Stimulated activated CD4-positive, alpha-beta T cell treated with anti-CD3 and anti-CD28 coated beads, TNF-alpha, amount 100 ng/mL, for 4 hours (primary cell): Measurements from ENCODE around the gene SOWAHB.
"Not testable (repeated sequence)": the region's sequence is repeated elsewhere in the genome, so short reads cannot be mapped to it uniquely, and the experiment has no call there.

ENCODE experiments used
- DNase-seq, 3 experiments: peaks; one replicate each; pipeline ENCODE4 v3.0.0-alpha.2; 2020; ENCODE audit warnings: low read depth in 3 of 3

Gene SOWAHB

GRCh38 chr4:76894537-76895255 is 3.2 kb downstream of the SOWAHB start:
- no peak for DNase-seq

DNA sequence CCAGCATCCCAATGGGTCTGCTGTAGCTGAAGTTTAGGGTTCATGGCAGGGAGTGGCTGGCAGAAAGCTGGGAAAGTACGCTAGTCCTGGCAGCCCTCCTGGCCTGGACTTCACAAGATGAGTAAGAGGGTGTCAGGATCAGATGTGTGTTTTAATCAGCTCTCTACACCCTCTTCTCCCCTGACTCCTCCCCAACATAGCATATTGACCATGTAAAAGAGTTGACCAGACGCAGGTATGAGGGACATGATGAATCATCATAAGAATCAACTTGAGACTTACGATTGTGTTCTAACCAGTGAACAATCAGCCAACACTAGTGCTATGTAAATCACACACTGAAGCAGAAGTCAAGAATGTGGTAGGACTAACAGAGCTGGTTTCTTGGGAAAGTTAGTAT is 5.3 kb downstream of the SOWAHB start:
- DNase-seq: no peak

- DNase-seq: no peak
Measured at GRCh38 chr4:76892001-76892400, 5.9 kb downstream of the SOWAHB start.

- DNase-seq: no peak
Measured at GRCh38 chr4:76886848-76887441, 11.0 kb downstream of the SOWAHB start.

- DNase-seq: no peak
Measured at GRCh38 chr4:76886214-76886613, 11.7 kb downstream of the SOWAHB start.

- no peak for DNase-seq
Measured at GRCh38 chr4:76883147-76883546, 14.8 kb downstream of the SOWAHB start.

- no peak for DNase-seq
Measured at GRCh38 chr4:76882630-76883029, 15.3 kb downstream of the SOWAHB start.

DNA sequence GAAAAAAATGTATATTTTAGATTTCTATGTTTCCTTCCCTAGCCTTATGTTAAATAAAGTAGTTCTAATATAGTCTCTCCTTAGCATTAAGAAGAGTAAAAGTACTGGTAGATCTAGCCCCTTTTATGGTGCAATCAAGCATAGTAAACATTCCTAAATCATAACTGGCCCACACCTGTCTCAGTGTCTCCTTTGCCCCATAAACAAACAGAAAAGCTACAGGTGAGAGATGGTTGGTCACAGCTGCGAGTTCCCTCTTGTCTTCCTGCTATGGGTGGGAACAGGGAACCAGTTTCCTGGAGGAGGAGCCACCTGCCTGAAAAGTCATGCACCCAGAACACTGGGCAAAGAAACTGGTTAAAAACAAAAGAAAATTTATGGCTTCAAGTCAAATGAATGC is 16.6 kb downstream of the SOWAHB start:
- no peak for DNase-seq

DNA sequence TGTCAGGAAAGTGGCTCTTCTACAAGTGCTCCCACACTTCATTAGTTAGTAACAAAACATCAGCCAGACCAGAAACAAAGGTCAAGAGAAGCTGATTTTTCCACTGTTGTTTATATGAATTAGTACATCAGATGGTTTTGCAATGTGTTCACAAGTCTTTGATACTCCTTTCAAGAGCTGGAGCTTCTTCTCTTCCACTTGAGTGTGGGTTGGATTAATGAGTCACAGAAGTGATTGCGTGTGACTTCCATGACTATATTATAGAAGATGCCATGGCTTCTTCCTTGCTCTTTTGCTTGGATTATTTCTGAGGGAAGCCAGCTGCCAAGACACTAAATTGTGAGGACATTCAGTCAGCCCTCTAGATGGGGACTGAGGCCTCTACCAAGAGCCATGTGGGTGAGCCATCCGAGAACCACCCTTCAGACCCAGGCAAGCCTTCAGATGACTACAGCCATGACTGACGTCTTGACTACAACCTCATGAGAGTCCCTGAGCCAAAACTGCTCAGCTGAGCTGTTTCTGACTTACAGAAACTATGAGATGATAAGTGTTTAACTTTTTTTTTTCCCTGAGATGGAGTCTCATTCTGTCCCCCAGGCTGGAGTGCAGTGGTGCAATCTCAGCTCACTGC is 18.1 kb downstream of the SOWAHB start:
- DNase-seq: no peak

DNA sequence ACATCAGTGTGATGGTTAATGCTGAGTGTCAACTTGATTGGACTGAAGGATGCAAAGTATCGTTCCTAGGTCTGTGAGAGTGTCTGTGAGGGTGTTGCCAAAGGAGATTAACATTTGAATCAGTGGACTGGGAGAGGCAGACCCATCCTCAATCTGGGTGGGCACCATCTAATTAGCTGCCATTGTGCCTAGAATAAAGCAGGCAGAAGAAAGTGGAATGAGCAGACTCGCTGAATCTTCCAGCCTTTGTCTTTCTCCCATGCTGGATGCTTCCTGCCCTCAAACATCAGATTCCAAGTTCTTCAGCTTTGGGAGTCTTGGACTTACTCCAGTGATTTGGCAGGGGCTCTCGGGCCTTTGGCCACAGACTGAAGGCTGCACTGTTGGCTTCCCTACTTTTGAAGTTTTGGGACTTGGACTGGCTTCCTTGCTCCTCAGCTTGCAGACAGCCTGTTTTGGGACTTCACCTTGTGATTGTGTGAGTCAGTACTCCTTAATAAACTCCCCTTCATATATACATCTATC is 19.2 kb downstream of the SOWAHB start:
- not testable (repeated sequence) for DNase-seq

DNA sequence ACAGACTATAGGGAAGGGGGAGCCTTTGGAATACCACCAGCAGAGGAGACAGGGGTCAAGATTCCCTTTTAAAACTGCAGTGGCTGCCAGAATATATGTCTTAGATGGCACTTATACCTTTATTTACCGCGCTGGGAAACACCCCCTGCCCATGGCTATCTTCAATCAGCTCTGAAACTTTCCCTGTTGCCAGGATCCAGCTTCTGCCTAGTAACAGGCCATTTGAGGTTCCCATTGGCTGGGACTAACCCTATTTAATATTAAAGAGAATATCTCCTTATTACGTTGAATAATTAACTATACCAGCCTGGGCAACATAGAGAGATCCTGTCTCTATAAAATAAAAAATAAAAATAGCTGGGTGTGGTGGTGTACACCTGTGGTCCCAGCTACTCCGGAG is 23.8 kb downstream of the SOWAHB start:
- DNase-seq: no peak

DNA sequence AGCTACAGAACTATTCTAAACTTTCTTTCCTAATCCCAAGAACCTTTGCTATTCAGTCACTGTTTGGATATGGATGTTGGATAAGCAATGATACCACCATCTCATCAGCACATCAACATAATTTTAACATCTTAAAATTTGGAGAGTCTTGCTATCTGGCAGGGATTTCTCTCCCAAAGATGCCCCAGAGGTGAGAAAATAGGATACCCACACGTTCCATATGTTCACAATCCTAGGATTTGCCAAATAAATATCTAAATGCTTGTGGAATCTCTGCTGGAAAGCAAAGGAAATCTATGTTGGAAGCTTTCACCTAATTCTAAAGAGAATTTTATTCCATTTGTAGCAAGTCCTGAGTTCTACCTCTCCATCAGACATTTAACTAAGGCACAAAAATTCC is 24.4 kb downstream of the SOWAHB start:
- DNase-seq: no peak

GRCh38 chr4:76872556-76872955 is 25.4 kb downstream of the SOWAHB start:
- no peak for DNase-seq

DNA sequence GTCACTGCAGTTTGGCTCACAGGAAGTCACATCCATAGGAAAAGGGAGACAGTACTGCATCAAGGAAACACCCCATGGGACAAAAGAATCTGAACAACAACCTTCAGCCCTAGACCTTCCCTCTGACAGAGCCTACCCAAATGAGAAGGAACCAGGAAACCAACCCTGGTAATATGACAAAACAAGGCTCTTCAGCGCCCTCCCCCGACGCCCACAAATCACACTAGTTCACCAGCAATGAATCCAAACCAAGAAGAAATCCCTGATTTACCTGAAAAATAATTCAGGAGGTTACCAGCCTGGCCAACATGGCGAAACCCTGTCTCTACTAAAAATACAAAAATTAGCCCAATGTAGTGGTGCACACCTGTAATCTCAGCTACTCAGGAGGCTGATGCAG is 29.2 kb downstream of the SOWAHB start:
- not testable (repeated sequence) for DNase-seq

DNA sequence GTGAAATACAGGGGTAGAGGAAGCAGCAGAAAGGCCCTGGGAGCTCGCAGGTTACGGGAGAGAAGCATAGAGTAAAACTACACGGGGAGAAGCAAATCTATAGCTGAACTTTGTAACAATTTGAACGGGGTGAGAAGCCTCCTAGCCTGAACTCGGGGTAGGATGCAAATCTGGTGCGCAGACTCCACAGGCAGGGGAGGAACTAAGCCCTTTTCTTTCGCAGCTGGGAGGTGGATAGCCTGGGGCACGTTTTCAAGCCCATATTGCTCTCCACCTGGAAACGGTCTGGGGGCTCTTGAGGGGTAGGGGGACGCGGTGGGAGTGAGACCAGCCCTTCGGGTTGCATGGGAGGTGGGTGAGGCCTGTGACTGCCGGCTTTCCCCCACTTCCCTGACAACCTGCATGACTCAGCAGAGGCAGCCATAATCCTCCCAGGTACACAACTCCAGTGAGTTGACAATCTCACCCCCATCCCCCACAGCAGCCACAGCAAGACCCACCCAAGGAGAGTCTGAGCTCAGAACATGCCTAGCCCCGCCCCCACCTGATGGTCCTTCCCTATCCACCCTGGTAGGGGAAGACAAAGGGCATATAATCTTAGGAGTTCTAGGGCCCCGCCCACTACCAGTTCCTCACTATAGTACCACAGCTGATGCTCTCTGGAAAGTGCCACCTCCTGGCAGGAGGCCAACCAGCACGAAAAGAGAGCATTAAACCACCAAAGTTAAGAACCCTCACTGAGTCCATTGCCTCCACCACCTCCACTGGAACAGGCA is 29.9 kb downstream of the SOWAHB start:
- no peak for DNase-seq

DNA sequence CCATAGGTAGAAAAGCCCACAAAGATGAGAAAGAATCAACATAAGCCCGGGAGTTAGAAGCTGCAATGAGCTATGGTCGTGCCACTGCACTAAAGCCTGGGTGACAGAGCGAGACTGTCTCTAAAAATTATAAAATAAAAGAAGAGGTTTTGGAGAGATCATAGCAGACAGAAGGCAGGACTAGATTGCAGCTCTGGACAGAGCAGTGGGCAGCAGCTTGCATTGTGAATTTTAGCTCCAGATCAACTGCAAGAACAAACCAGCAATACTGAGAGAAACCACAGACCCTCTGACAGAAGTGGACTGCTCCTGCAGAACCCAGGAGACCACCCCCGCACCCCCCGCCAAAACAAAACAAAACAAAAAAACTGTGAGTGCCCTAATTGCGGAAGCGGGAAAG is 30.6 kb downstream of the SOWAHB start:
- no peak for DNase-seq

GRCh38 chr4:76866641-76867040 is 31.3 kb downstream of the SOWAHB start:
- DNase-seq: no peak

DNA sequence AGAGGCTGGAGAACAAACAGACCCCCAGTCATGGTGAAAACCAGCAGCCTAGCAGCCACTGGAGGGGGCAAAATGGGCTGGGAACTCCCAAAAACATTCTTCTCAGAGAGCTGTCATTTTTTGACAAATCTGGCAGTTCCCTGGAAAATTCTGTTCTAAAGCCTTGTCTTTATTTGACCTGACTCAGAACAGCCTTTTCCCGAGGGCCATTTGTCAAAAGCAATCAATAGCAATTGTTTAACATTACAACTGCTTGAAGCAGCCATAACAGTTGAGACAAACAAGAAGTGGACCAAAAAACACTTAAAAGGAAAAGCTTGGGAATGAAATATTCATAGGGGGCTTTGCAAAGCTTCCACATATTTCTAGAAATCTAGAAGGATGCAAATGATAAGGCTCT is 39.6 kb downstream of the SOWAHB start:
- no peak for DNase-seq

DNA sequence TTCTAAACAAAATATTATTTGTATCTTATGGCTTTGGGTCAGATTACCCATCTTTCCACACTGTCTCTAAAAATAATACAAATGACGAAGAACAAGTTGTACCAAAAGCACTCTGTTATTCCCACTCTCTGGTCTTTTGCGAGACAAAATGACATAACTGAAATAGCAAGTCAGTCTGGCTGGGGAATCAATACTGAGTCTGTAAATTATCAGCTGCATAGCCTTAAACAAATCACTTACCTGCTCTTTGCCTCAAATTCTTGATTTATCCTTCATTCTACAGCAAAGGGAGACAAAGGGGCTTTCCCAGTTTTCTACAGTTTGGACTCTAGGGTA is 40.9 kb downstream of the SOWAHB start:
- no peak for DNase-seq

DNA sequence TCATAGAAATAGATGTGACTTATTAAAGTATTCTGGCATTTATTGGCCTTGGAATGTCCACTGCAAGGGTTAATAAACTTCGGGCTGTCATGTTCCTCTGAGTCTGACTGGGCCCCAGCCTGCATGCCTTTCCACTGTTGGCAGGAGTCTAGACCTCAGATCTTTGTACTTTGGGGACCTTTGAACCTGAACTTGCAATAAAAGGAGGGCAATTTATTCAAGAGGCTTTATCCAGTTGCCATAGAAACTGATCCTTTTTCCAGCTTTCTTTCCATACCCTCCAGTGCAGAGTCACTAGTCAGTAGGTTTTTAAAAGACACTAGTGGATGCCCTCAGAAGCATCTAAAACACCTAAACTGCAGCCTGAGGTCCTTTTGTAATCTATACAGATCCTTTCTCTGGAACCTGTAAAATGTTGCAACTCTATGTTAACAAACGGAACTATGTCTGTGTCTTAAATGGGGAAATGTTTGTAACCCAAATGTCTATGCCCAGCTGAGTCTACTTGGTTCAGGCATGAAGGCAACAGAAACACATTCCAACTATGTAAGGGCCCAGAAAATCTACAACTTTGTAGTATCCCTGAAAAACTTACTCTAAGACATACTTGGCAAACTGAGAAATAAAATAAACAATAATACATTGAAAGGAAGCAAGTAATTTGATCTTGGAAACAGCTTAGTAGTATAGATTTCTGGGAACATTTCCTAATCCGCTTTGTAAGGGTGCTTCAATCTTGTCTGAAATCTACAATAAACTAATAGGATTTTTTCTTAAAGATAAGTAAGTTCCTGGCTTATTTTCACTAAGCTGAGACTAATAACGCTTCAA is 41.5 kb downstream of the SOWAHB start:
- DNase-seq: no peak

- DNase-seq: no peak
Measured at GRCh38 chr4:76854858-76855257, 43.1 kb downstream of the SOWAHB start.

DNA sequence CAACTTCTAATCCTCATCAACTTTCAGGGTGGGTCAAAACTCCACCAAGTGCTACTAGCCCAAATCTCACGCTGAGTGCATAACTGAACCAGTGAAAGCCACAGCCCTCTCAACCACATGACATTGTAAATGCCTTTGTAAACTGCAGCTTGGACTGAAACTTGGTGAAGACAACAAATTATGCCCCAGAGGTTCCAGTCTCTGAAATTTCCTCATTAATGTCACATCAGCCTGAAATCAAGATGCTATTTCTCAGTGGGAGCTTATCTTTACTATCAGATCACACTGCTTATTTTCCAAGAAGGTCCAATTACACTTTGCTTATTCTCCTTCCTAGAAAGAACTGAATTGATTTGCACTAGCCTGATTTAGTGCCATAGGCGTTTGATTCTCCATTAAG is 46.6 kb downstream of the SOWAHB start:
- DNase-seq: no peak
